Stimulated activated CD4-positive, alpha-beta T cell treated with anti-CD3 and anti-CD28 coated beads, Interleukin-2, amount 100 ng/mL, for 24 hours (primary cell): ENCODE measurements around the gene ICA1L.
"Not testable (repeated sequence)": the region's sequence is repeated elsewhere in the genome, so short reads cannot be mapped to it uniquely, and the experiment has no call there.

Experiments
- DNase-seq, 2 donors: peaks; one replicate each; pipeline ENCODE4 v3.0.0-alpha.2; 2020

Gene ICA1L

GRCh38 chr2:202847693-202848524 is 23.7 kb downstream of the ICA1L start:
- no peak for DNase-seq

- DNase-seq, result no peak
Measured at GRCh38 chr2:202844656-202845055, 26.9 kb downstream of the ICA1L start.

GRCh38 chr2:202842690-202843089 is 28.9 kb downstream of the ICA1L start:
- DNase-seq, result no peak

GRCh38 chr2:202841090-202841867 is 30.3 kb downstream of the ICA1L start:
- DNase-seq, result no peak

GRCh38 chr2:202831242-202832220 is 40.0 kb downstream of the ICA1L start:
- DNase-seq, result peak; percentile 36 to 44

- DNase-seq, result no peak
Measured at GRCh38 chr2:202824901-202825300, 46.7 kb downstream of the ICA1L start.

- no peak for DNase-seq
Measured at GRCh38 chr2:202822411-202822810, 49.2 kb downstream of the ICA1L start.

GRCh38 chr2:202821206-202822160 is 50.1 kb downstream of the ICA1L start:
- DNase-seq, result no peak

GRCh38 chr2:202818321-202818720 is 53.2 kb downstream of the ICA1L start:
- DNase-seq, result no peak

- no peak for DNase-seq
Measured at GRCh38 chr2:202817771-202818170, 53.8 kb downstream of the ICA1L start.

GRCh38 chr2:202815548-202816360 is 55.8 kb downstream of the ICA1L start:
- no peak for DNase-seq

- DNase-seq, result no peak
Measured at GRCh38 chr2:202814226-202814625, 57.3 kb downstream of the ICA1L start.

GRCh38 chr2:202813387-202813786 is 58.2 kb downstream of the ICA1L start:
- DNase-seq, result no peak

GRCh38 chr2:202808754-202809153 is 62.8 kb downstream of the ICA1L start:
- no peak for DNase-seq

- not testable (repeated sequence) for DNase-seq
Measured at GRCh38 chr2:202807431-202808138, 64.0 kb downstream of the ICA1L start.

- DNase-seq, result not testable (repeated sequence)
Measured at GRCh38 chr2:202805911-202806310, 65.7 kb downstream of the ICA1L start.

- no peak for DNase-seq
Measured at GRCh38 chr2:202797944-202798343, 73.6 kb downstream of the ICA1L start.

- no peak for DNase-seq
Measured at GRCh38 chr2:202790676-202791075, 80.9 kb downstream of the ICA1L start.

- DNase-seq, result no peak
Measured at GRCh38 chr2:202786842-202787241, 84.7 kb downstream of the ICA1L start.

GRCh38 chr2:202782940-202783558 is 88.5 kb downstream of the ICA1L start:
- no peak for DNase-seq
